ENCODE measurements around the gene TECR.
"Not testable (repeated sequence)": the region's sequence is repeated elsewhere in the genome, so short reads cannot be mapped to it uniquely, and the experiment has no call there.

The TECR gene

GRCh38 chr19:14599548-14600147 is 70.3 kb downstream of the TECR start:
- DNase-seq = no peak

GRCh38 chr19:14603990-14604387 is 74.6 kb downstream of the TECR start:
- no peak for DNase-seq

GRCh38 chr19:14606627-14607026 is 77.2 kb downstream of the TECR start:
- DNase-seq = no peak

- DNase-seq = no peak
Observed at GRCh38 chr19:14611051-14611450, 81.7 kb downstream of the TECR start.

- DNase-seq = not testable (repeated sequence)
Observed at GRCh38 chr19:14612242-14612641, 82.8 kb downstream of the TECR start.

GRCh38 chr19:14612657-14613056 is 83.3 kb downstream of the TECR start:
- no peak for DNase-seq

- not testable (repeated sequence) for DNase-seq
Observed at GRCh38 chr19:14613399-14614098, 84.2 kb downstream of the TECR start.

- no peak for DNase-seq
Observed at GRCh38 chr19:14614099-14614412, 84.7 kb downstream of the TECR start.
